ENCODE measurements around the gene ZDHHC11B.
"Not testable (repeated sequence)": the region's sequence is repeated elsewhere in the genome, so short reads cannot be mapped to it uniquely, and the experiment has no call there.

ZDHHC11B gene

GRCh38 chr5:708848-709517, 75.5 kb downstream of the ZDHHC11B start:
- not testable (repeated sequence) for DNase-seq

GRCh38 chr5:708374-708773, 76.2 kb downstream of the ZDHHC11B start:
- not testable (repeated sequence) for DNase-seq

DNA sequence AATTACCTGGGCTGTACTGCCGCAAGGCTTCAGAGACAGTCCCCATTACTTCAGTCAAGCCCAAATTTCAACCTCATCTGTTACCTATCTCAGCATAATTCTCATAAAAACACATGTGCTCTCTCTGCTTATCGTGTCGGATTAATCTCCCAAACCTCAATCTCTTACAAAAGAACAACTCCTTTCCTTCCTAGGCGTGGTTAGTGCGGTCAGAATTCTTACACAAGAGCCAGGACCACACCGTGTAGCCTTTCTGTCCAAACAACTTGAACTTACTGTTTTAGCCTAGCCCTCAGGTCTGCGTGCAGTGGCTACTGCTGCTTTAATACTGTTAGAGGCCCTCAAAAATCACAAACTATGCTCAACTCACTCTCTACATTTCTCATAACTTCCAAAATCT, 78.4 kb downstream of the ZDHHC11B start:
- not testable (repeated sequence) for DNase-seq

DNA sequence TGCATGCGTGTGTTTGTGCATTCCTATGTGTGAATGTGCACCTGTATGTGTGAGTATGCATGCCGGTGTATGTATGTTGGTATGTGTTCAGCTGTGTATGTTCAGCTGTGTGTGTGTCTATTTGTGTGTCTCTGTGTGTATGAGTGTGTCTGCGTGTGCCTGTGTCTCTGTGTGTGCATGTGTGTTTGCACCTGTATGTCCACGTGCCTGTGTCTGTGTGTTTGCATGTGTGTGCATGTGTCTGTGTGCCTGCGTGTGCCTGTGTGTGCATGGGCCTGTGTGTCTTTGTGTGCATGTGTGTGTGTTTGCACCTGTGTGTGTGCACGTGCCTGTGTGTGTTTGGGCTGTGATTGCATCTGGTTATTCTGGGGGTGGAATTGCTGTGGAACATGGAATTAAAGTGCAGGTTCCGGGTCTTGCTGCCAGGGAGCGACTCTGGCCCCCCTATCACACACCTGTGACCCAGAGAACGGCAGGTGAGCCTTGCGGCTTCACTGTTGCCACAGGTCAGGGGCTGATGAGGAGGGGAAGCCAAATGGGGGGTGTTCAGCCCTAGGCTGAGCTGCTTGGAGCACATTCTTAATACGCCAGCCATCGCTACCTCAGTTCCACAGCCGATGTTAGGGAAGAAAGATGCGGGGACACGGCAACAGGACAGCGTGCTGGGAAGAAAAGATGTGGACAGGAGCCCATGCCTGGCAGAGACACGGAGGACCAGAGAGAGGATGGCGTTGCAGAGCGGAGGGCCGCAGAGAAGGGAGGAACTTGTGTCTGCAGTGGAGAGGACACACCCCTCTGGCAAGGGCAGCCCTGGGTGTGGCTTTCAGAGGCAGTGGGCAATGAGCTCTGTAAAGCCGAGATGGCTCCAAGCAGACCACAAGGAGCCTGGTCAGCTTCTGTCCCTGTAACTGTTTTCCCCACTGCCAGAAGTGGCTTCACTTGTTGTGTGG, 87.5 kb downstream of the ZDHHC11B start:
- DNase-seq = peak; percentile 49

DNA sequence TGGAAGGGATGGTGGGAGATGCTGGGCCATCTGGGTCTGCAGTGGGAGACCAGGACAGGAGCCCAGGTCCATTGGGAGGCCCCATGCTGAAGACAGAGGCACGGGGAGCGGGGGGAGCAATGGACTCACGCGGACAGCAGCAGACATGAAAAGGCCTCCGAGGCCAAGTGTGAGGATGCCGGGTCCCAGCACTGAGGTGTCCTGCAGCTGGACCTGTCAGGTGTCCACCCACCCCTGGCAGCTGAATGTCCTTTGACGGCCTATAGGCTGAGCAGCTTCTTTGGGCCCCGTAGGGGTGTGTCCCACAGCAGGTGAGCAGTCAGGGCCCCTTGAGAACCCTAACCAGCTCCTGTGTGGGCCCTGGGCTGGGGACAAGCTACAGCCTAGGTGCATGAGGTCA, 88.3 kb downstream of the ZDHHC11B start:
- peak; percentile 49 for DNase-seq

GRCh38 chr5:695475-695874, 89.1 kb downstream of the ZDHHC11B start:
- DNase-seq = not testable (repeated sequence)

DNA sequence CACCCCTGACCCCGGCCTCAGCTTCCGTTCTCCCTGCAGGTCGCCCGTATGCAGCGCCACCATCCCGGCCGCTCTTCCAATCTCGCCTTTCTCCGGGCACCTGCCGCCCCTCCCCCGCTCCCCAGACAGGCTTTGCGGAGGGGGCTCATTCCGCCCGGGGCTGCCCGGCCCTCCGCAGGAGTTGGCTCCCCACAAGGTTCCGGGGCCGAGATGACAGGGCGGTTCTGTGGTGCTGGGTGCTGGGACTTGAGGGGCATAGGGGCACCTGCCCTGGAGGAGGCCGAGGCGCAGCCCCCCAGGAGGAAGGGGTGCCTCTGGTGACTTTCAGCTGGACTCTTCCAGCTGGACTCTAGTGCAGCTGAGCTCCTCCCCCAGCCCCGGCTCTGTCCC, 90.5 kb downstream of the ZDHHC11B start:
- peak; percentile 60 for DNase-seq

DNA sequence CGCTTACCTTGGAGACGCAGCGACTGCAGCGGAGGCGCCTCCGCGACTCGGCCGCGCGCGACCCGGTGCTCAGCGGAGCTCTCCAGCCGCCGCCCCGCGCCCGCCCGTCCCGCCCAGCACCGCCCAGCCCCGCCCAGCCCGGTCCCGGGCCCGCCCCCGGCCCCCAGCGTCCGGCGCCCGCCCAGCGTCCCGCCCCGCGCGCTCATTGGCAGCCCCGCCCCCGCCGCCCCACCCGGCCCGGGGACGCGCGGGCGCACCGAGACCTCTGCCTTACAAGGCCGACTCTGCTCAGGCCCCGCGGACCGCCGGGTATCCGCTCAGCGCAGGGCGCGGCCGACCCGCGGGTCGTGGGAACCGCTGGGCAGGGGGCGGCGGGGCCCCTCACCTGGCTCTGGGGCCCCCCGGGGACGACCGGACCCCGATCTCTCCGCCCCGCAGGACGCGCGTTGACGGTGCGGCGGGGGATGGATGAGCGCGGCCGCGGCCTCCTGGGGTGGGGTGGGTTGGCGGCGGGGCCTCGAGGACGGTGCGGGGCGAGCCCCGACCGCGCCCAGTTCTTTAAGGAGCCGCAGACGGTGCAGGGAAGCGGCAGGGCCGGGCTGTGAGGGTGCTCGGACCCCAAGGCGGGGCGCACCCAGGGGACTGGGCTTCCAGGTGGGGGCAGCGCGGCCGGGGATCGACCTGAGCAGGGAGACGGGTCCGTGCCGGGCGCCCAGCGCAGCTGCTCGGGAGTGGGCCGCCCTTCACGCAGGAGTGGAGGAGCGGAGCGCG, 91.1 kb downstream of the ZDHHC11B start, which contains the start of gene TPPP:
TSS of gene TPPP (minus strand) at position 82 of the 771 bp plus-strand sequence. CDS start 15,292 bp downstream, outside the sequence.
- peak; percentile 91 for DNase-seq

DNA sequence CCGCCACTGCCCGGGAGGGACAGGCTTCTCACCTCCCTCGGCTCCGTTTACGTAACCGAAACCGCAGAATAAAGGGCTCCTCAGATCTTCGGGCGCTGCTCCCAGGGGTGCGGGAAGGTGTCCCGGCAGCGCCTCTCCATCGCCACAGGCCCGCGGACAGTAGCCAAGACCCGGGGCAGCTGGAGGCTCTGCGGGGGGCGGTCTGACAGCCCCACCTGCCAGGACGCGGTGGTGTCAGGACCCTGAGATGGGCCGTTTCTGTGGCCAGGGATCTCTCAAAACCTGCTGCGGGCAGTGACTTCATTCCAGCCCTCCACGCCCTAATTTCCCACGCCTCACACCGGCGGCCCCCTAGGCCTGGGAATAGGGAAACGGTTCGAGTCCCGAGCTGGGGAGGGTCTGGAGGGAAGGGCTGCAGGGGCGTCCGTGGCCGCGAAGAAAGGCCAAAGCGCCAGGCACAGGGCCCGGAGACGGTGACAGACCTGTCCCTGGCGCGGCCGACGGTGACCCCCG, 91.9 kb downstream of the ZDHHC11B start:
- DNase-seq = peak; percentile 56

DNA sequence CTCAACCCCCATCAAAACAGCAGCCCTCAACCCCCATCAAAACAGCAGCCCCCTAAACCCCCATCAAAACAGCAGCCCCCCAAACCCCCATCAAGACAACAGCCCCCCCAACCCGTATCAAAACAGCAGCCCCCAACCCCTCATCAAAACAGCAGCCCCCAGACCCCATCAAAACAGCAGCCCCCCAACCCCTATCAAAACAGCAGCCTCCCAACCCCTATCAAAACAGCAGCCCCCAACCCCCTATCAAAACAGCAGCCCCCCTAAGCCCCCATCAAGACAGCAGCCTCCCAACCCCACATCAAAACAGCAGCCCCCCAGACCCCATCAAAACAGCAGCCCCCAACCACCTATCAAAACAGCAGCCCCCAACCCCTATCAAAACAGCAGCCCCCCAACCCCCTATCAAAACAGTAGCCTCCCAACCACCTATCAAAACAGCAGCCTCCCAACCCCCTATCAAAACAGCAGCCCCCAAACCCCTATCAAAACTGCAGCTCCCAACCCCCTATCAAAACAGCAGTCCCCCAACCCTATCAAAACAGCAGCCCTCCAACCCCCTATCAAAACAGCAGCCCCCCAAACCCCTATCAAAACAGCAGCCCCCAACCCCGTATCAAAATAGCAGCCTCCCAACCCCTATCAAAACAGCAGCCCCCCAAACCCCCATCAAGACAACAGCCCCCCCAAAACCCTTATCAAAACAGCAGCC, 92.6 kb downstream of the ZDHHC11B start:
- DNase-seq = peak; percentile 6

- DNase-seq = peak; percentile 45
Measured at GRCh38 chr5:691049-691448, 93.5 kb downstream of the ZDHHC11B start.

- DNase-seq = not testable (repeated sequence)
Measured at GRCh38 chr5:690293-690692, 94.2 kb downstream of the ZDHHC11B start.

DNA sequence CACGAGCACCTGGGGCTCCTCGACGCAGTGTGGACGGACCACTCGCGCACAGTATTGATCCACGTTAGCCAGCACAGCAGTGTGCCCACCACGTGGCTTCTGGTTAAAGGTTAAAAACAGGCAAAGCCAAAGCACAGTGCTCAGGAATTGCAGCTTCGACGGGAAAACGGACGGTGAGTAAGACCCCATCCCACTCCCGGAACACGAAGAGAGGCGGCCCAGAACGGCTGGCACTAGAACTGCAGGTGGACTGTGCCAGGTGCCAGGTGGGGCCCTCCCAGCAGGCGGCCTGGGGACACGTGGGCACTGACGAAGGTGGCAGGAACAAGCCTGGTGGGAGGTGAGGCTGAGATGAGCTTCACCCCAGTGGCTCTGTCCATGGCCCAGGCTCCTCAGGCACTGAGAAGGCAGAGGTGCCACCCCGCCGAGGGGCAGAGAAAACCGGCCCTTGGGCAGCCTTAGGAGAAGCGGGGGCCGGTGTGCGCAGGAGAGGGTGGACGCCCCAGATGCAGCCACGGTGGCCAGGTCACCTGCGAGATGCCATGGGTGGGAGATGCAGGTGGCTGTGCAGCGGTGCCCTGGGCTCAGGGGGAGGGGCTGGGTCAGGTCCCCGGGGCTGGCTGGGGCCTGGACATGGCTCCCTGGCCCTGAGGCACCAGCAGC, 96.0 kb downstream of the ZDHHC11B start:
- DNase-seq = peak; percentile 37

DNA sequence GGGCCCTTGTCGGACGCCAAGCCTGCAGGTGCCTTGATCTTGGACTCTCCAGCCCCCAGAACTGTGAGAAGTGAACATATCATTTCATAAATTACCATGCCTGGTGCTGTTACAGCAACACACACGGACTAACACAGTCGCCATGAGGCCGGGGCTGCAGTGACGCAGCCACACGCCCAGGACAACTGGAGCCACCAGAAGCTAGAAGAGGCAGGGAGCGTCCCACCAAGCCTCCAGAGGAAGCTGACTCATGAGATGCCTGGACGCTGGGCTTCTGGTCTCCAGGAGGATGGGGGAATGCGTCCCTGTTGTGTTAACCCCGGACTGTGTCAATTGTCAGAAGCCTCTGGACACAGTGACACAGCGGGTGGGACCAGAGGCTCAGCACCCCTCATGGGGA, 97.6 kb downstream of the ZDHHC11B start:
- peak; percentile 30 for DNase-seq

GRCh38 chr5:686172-686523, 98.4 kb downstream of the ZDHHC11B start:
- DNase-seq = peak; percentile 53

DNA sequence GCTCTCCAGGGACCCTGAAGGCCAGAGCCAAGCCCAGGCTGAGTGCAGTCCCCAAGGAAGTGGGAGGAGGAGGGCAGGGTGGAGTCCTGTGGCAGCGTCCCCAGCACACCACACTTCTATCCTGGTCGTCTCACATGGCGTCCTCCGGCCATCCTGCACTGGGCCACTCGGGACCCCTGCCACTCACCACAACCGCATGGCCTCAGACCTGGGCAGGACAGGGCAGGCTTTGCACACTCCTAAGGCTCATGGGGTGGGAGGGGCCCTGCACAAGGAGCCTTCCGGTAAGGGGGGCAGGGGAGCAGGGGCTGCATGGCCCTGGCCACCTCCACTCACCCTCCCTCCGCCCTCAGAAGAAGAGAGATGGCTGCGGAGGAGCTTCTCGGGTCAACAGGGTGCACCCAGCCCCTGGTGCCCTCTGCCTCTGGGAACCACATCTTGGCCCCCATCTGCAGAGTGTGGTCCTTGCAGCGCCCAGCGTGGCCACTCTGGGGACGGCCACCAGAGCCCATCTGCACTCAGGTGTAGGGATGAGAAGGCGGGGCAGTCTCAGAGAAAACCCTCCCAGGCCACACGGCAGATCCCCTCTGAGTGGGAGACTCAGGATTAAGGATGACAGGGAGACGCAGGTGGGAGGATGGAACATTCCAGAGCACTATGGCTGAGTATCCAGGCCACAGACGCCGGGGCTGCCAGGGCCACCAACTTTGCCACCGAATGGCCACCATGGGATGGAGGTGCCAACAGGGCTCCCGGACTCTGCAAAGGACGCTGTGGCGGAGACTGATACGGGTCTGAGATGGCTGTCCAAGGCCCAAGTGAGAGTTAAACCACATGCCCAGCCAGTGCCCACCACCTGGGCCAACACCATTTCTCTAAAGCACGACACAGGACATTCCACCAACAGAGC, 99.0 kb downstream of the ZDHHC11B start:
- peak; percentile 34 for DNase-seq

DNA sequence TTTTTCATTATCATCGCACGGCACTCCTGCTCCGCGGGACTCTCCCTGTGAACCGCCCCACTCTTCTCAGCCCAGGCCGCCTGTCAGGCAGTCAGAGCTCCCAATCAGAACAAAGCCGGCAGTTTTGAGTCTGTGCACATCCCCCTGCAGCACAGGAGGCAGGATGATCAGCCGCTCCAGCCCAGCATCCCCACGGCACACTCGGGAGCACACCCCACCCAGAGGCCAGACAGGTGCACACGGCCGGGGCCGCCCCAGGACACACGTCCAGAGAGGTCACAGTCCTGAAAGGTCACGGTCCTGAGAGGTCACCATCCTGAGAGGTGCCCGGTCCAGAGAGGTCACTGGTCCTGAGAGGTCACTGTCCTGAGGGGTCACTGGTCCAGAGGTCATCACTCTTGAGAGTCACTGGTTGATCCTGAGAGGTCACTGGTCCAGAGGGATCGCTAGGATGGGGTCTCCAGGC, 99.7 kb downstream of the ZDHHC11B start:
- DNase-seq = peak; percentile 38

DNA sequence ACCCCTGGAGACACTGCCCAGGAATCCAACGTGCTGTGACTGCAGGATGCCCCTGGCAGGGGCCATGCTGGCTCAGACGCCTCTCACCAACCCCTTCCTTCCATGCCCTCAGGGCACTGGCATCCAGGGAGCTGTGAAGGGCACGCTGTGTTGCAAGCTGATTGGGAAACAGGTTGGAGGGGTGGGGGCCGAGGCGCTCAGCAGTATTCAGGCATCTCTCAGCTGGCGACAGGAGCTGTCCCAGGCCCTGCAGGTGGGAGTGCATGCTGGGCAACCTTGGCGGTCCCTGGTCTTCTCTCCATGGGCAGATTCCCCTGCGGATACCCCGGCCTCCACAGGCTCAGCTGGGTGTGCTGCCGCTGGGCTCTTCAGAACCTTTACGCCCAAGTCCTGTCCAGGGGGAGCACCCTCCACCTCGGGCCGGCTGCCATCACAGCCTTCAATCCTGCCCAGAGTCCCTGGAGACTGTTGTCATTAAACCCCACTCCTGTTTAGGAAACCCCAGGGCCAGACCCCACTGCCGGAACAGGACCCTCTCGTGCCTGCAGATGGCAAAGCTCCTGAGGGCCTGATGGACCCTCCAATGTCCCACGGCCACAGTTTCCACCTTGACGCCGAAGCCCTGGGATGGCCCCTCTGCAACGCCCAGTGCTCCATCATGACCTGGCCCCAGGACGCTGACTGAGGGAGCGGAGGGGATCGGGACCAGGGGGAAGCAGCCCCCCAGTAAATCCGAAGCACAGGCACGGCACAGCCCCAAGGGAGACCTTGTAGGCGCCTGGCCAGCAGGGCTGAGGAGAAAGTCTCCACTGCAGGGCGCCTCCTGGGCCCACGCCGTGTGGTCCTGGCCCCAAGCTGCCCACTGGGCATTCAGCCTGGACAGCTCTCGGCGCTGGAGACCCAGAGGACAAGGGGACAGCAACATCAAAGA, 100.7 kb downstream of the ZDHHC11B start:
- peak; percentile 40 for DNase-seq

- peak; percentile 44 for DNase-seq
Measured at GRCh38 chr5:682651-683358, 101.7 kb downstream of the ZDHHC11B start.
